Kidney tubule cell (primary cell): ENCODE data around the gene GPR171.

Experiments used
- DNase-seq: peaks from one replicate; pipeline ENCODE4 v3.0.0-alpha.2; 2018; ENCODE audit warnings: low spot score

Gene GPR171

GRCh38 chr3:151213881-151214280 is 10.9 kb upstream of the GPR171 start:
- no peak for DNase-seq

GRCh38 chr3:151213151-151213550 is 10.1 kb upstream of the GPR171 start:
- DNase-seq = no peak

GRCh38 chr3:151210676-151211381 is 7.8 kb upstream of the GPR171 start:
- DNase-seq = no peak

- DNase-seq = no peak
Observed at GRCh38 chr3:151209654-151210053, 6.6 kb upstream of the GPR171 start.

GRCh38 chr3:151206201-151206600 is 3.2 kb upstream of the GPR171 start:
- no peak for DNase-seq

GRCh38 chr3:151205482-151205881 is 2.5 kb upstream of the GPR171 start:
- no peak for DNase-seq

GRCh38 chr3:151204530-151205402 is 1.8 kb upstream of the GPR171 start:
- no peak for DNase-seq

GRCh38 chr3:151201051-151201730 is 1.8 kb downstream of the GPR171 start:
- no peak for DNase-seq

- no peak for DNase-seq
Observed at GRCh38 chr3:151200586-151200985, 2.4 kb downstream of the GPR171 start.

GRCh38 chr3:151199554-151200438 is 3.2 kb downstream of the GPR171 start:
- no peak for DNase-seq

- no peak for DNase-seq
Observed at GRCh38 chr3:151198849-151199248, 4.2 kb downstream of the GPR171 start.

- peak; percentile 57 for DNase-seq
Observed at GRCh38 chr3:151197981-151198767, 4.8 kb downstream of the GPR171 start.

GRCh38 chr3:151197228-151197627 is 5.8 kb downstream of the GPR171 start:
- DNase-seq = no peak

GRCh38 chr3:151196434-151196833 is 6.6 kb downstream of the GPR171 start:
- peak; percentile 34 for DNase-seq

GRCh38 chr3:151195826-151196225 is 7.2 kb downstream of the GPR171 start:
- DNase-seq = no peak

- DNase-seq = no peak
Observed at GRCh38 chr3:151192545-151192944, 10.5 kb downstream of the GPR171 start.

- no peak for DNase-seq
Observed at GRCh38 chr3:151191095-151191494, 11.9 kb downstream of the GPR171 start.

GRCh38 chr3:151183265-151183671 is 19.7 kb downstream of the GPR171 start:
- DNase-seq = no peak

- no peak for DNase-seq
Observed at GRCh38 chr3:151182349-151183079, 20.5 kb downstream of the GPR171 start.

GRCh38 chr3:151178208-151178845 is 24.7 kb downstream of the GPR171 start:
- no peak for DNase-seq
